ENCODE data around the gene COL18A1. TPM values are rescaled to one million over a fixed set of nuclear protein-coding genes. Genes with fewer than 3 reads are reported as not detected.

COL18A1 gene
- total RNA-seq, 1 donor from 2014 or later: 302 TPM

DNA sequence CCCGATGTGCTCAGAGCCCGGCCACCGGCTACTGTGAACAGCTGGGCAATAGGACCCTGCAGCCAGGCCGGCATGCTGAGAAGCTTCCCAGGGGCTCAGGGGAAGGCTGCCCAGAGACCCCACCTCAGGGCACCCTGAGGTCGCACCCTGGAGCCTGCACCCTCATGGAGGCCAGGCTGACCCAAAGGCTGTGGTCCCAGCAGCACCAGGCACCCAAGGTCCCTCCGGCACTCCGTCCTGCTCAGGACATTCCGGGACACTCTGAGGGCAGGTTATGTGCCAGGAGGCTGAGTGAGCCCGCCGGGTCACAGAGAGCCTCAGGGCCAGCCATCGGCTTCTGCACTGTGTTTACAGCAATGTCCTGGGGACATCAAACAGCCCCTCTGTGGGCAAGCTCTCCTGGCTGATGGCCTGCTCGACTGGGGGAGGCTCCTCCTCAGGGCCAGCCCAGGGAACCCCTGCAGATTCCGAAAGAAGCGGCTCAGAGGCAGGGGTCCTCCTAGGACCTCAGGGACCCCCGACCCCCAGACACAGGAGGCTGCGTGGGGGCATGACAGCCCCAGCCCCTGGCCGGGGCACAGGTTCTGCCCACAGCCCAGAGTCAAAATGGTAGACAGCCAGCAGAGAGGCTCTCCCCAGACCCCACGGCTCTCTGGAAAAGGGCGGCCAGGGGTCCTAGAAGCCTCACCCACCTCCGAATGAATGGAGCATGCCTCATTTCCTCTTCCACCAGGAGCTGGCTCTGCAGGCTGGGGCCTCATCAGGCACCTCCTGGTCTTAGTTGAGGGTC lies 129.1 kb downstream of the COL18A1 start:
- peak in 1 of 2 experiments; percentile 12 for DNase-seq (ENCODE audit: low spot score in 2 of 2, unreplicated experiment in 2 of 2)
- TF ChIP-seq, protein P1, sequence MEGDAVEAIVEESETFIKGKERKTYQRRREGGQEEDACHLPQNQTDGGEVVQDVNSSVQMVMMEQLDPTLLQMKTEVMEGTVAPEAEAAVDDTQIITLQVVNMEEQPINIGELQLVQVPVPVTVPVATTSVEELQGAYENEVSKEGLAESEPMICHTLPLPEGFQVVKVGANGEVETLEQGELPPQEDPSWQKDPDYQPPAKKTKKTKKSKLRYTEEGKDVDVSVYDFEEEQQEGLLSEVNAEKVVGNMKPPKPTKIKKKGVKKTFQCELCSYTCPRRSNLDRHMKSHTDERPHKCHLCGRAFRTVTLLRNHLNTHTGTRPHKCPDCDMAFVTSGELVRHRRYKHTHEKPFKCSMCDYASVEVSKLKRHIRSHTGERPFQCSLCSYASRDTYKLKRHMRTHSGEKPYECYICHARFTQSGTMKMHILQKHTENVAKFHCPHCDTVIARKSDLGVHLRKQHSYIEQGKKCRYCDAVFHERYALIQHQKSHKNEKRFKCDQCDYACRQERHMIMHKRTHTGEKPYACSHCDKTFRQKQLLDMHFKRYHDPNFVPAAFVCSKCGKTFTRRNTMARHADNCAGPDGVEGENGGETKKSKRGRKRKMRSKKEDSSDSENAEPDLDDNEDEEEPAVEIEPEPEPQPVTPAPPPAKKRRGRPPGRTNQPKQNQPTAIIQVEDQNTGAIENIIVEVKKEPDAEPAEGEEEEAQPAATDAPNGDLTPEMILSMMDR (IDR thresholded peaks at IDR 0.05; ENCODE audit: unreplicated experiment): no peak
- Mint-ChIP-seq H3K27me3 (ENCODE audit: low read depth) (no peaks in the 10 kb centered on the region), H3K4me3 (no peak overlapping the region), H3K36me3 (peaks cover 8% of the 10 kb centered on the region), H3K9me3 (no peaks in the 10 kb centered on the region), H3K4me1 (peaks cover 9% of the 10 kb centered on the region), H3K27ac (peak overlapping the region; percentile 43)

- TF ChIP-seq, protein P1 (IDR thresholded peaks at IDR 0.05; ENCODE audit: unreplicated experiment): no peak
- H3K27ac Mint-ChIP-seq: peak overlapping the region; percentile 43
- peak; percentile 35 to 65 for DNase-seq (ENCODE audit: low spot score in 2 of 2, unreplicated experiment in 2 of 2)
- H3K9me3 Mint-ChIP-seq: no peaks in the 10 kb centered on the region
- H3K27me3 Mint-ChIP-seq (ENCODE audit: low read depth): no peaks in the 10 kb centered on the region
- H3K36me3 Mint-ChIP-seq: peaks cover 8% of the 10 kb centered on the region
- no peak overlapping the region for H3K4me3 Mint-ChIP-seq
- H3K4me1 Mint-ChIP-seq: peaks cover 9% of the 10 kb centered on the region
Measured at GRCh38 chr21:45534636-45535331, 129.8 kb downstream of the COL18A1 start.

DNA sequence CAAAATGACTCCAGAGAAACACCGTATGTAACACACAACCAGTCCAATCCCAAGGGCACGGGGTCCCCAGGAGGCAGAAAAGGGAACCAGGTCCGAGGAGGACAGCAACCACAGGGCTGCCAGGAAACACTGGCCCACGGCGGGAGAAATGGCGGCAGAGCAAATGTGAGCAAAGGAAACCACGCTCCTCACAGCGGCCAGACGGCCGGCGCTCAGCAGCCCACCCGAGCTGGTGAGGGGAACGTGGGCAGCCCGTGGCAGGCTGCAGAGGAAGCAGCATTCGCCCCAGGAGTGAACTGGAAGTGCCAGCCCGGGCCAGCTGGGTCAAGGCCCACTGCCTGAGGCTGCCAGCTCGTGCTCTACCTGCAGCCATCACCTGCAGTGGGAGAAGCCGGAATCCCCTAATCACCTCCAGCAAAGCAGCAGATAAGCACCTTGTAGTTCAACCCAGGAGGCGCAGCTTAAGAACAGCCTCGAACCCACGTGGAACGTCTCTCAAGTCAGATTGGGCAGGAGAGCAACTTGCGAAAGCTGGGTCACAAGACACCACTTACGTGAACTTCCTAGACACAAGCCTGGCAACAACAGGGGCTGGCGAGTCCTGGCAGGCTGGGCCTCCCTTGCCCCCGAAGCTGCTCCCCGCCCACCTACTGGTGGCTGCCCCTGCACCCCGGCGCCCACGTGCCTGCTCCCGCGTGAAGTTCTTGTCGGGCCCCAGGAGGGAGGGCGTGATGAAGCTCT lies 130.5 kb downstream of the COL18A1 start:
- H3K36me3 Mint-ChIP-seq: peaks cover 8% of the 10 kb centered on the region
- H3K27ac Mint-ChIP-seq: no peak overlapping the region
- no peaks in the 10 kb centered on the region for H3K27me3 Mint-ChIP-seq (ENCODE audit: low read depth)
- TF ChIP-seq, protein P1 (IDR thresholded peaks at IDR 0.05; ENCODE audit: unreplicated experiment): no peak
- H3K9me3 Mint-ChIP-seq: no peaks in the 10 kb centered on the region
- no peak overlapping the region for H3K4me3 Mint-ChIP-seq
- DNase-seq (ENCODE audit: low spot score in 2 of 2, unreplicated experiment in 2 of 2): peak in 1 of 2 experiments; percentile 10
- peaks cover 14% of the 10 kb centered on the region for H3K4me1 Mint-ChIP-seq

GRCh38 chr21:45536301-45537081 lies 131.5 kb downstream of the COL18A1 start:
- TF ChIP-seq, protein P1 (IDR thresholded peaks at IDR 0.05; ENCODE audit: unreplicated experiment): no peak
- H3K4me3 Mint-ChIP-seq: no peak overlapping the region
- no peaks in the 10 kb centered on the region for H3K27me3 Mint-ChIP-seq (ENCODE audit: low read depth)
- H3K36me3 Mint-ChIP-seq: peaks cover 6% of the 10 kb centered on the region
- peak in 1 of 2 experiments; percentile 16 for DNase-seq (ENCODE audit: low spot score in 2 of 2, unreplicated experiment in 2 of 2)
- no peak overlapping the region for H3K27ac Mint-ChIP-seq
- H3K9me3 Mint-ChIP-seq: no peaks in the 10 kb centered on the region
- peaks cover 20% of the 10 kb centered on the region for H3K4me1 Mint-ChIP-seq

All from mesothelial cell of epicardium (in vitro differentiated cells).